PC-3 (cell line): ENCODE measurements around the gene HOXB7. TPM values are rescaled to one million over a fixed set of nuclear protein-coding genes. Genes with fewer than 3 reads are reported as not detected.

Experiments
- ATAC-seq: fragments of 200-7000 bp; cut with Tn5 transposase; 2 replicates; pipeline ENCODE4 v1.9.1; 2020; ENCODE audit warnings: mild to moderate bottlenecking, moderate library complexity
- BruUV-seq: library from RNA; stranded (reverse); fragments of 400-500 nt; replicated peaks from 2 replicates; lab custom pipeline; 2021; lab: Mats Ljungman, UMichigan
- CTCF ChIA-PET: fragments of 300-600 bp; sonication (Branson Sonifier 250); formaldehyde crosslinking; loops from one replicate; lab custom pipeline; 2022; ENCODE audit warnings: antibody characterized with exemption; lab: Charles Lee
- POLR2A ChIA-PET: fragments of 300-600 bp; sonication (Branson Sonifier 250); formaldehyde crosslinking; loops from one replicate; lab custom pipeline; 2022; ENCODE audit warnings: antibody characterized with exemption; ENCODE audit not compliant: unreplicated experiment; lab: Charles Lee
- DNase-seq: peaks from one replicate; pipeline ENCODE4 v3.0.0-alpha.2; 2015
- H2AFZ ChIP-seq: fragments of 300-600 bp; sonication (generic); 2 replicates; pipeline ENCODE4 v1.6.0; 2016; ENCODE audit warnings: antibody characterized with exemption, low read length
- H3F3A ChIP-seq: fragments of 300-600 bp; sonication (generic); one replicate; pipeline ENCODE4 v1.6.0; 2017; ENCODE audit warnings: antibody characterized with exemption, low read length, control low read depth, mild to moderate bottlenecking; ENCODE audit not compliant: unreplicated experiment
- H3K27ac ChIP-seq: fragments of 300-600 bp; sonication (generic); 2 replicates; pipeline ENCODE4 v1.5.1; 2016; ENCODE audit warnings: mild to moderate bottlenecking, low read length
- H3K27me3 ChIP-seq: fragments of 300-600 bp; sonication (generic); 2 replicates; pipeline ENCODE4 v1.6.1; 2016; ENCODE audit warnings: low read length, mixed read lengths
- H3K36me3 ChIP-seq: fragments of 300-600 bp; sonication (generic); 2 replicates; pipeline ENCODE4 v1.6.1; 2016; ENCODE audit warnings: low read depth, mixed run types, low read length, mixed read lengths
- H3K4me1 ChIP-seq: fragments of 300-600 bp; sonication (generic); 2 replicates; pipeline ENCODE4 v1.5.1; 2016; ENCODE audit warnings: low read length; ENCODE audit not compliant: insufficient read depth
- H3K4me2 ChIP-seq: fragments of 300-600 bp; sonication (generic); 2 replicates; pipeline ENCODE4 v1.6.0; 2016; ENCODE audit warnings: low read length
- H3K4me3 ChIP-seq: fragments of 300-600 bp; sonication (generic); 2 replicates; pipeline ENCODE4 v1.5.1; 2016; ENCODE audit warnings: mild to moderate bottlenecking, low read length, mixed read lengths
- H3K79me2 ChIP-seq: fragments of 300-600 bp; sonication (generic); 2 replicates; pipeline ENCODE4 v1.6.1; 2017; ENCODE audit warnings: low read length, mixed read lengths
- H3K9ac ChIP-seq: fragments of 300-600 bp; sonication (generic); 2 replicates; pipeline ENCODE4 v1.6.0; 2016; ENCODE audit warnings: mild to moderate bottlenecking, low read length
- H3K9me2 ChIP-seq: fragments of 300-600 bp; sonication (generic); replicated peaks from 2 replicates; pipeline ENCODE4 v1.6.1; 2016; ENCODE audit warnings: mixed run types, low read length, mixed read lengths
- H3K9me3 ChIP-seq: fragments of 300-600 bp; sonication (generic); 2 replicates; pipeline ENCODE4 v1.6.1; 2016; ENCODE audit warnings: low read length, mixed read lengths
- H4K20me1 ChIP-seq: fragments of 300-600 bp; sonication (generic); 2 replicates; pipeline ENCODE4 v1.6.1; 2016; ENCODE audit warnings: low read length, mixed read lengths
- EZH2 ChIP-seq: fragments of 300-600 bp; sonication (generic); IDR thresholded peaks from one replicate; pipeline ENCODE4 v1.6.1; 2017; ENCODE audit warnings: antibody characterized with exemption, mild to moderate bottlenecking, low read length; ENCODE audit not compliant: unreplicated experiment
- EZH2phosphoT487 ChIP-seq: fragments of 300-600 bp; sonication (generic); IDR thresholded peaks from 2 replicates; pipeline ENCODE4 v1.6.1; 2018; ENCODE audit warnings: mild to moderate bottlenecking, antibody characterized with exemption, low read length, borderline replicate concordance
- intact Hi-C: fragments of 100-400 bp; cut with micrococcal nuclease; formaldehyde crosslinking; loops from 2 replicates; pipeline ENCODE4 v1.9.0; 2023
- total RNA-seq: library from RNA; depleted of rRNA; stranded (reverse); fragments of >200 nt; gene quantifications from 2 replicates; pipeline ENCODE4 v1.2.3, GENCODE V29; 2014
- TF ChIP-seq, protein P1 (sequence below): fragments of 300-600 bp; sonication (generic); conservative IDR thresholded peaks from 2 replicates; pipeline ENCODE4 v1.5.1; 2017; ENCODE audit warnings: antibody characterized with exemption, low read depth, mild to moderate bottlenecking, low read length

HOXB7 gene
- total RNA-seq, 1 experiment from 2014 or later = not detected

DNA sequence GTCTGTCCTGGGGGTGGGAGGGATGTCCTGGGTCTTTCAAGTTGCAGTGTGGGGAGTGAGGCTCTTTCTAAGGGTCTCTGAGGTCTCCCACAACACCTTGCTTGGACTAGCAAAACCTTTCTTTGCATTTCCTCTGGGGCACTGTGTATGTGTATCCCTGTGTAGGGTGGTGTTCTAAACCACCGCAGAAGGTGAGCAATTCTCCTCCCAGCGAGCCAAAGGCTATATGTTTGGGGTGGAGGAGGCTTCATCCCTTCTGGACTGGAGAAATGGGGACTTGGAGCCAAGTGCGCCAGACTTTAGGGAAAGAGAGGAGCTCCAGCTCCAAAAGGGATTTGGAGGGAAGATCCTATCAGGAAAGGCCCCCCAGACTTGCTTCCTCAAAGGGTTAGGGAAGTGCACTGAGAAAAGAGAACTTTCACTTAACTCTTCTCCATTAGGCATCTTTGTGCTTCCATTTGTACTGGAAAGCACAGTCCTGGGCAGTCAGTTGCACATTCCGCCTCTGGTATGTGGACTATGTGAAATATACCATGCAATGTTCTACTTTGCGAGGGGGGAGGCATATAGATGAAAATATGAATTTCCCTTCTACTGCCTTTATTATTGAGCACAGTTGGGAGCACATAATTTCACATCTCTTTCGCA, 34.2 kb upstream of the HOXB7 start:
- Histone ChIP-seq H3K36me3 (no peaks in the 10 kb centered on the region), H3K9me2 (no peaks in the 10 kb centered on the region), H3K9me3 (no peaks in the 10 kb centered on the region), H3K4me3 (no peak overlapping the region), H4K20me1 (no peaks in the 10 kb centered on the region), H3K27ac (no peak overlapping the region), H3K4me2 (no peak overlapping the region), H3F3A (no peaks in the 10 kb centered on the region), H3K4me1 (no peaks in the 10 kb centered on the region), H3K9ac (no peak overlapping the region), H2AFZ (no peak overlapping the region), H3K79me2 (no peaks in the 10 kb centered on the region), H3K27me3 (no peaks in the 10 kb centered on the region)
- DNase-seq (no peak), ATAC-seq (no peak)
- intact Hi-C loops = no loop called here
- no peak for TF ChIP-seq EZH2
- ChIA-PET POLR2A (no interaction called here), CTCF (no interaction called here)
- BruUV-seq = no TSS peak

DNA sequence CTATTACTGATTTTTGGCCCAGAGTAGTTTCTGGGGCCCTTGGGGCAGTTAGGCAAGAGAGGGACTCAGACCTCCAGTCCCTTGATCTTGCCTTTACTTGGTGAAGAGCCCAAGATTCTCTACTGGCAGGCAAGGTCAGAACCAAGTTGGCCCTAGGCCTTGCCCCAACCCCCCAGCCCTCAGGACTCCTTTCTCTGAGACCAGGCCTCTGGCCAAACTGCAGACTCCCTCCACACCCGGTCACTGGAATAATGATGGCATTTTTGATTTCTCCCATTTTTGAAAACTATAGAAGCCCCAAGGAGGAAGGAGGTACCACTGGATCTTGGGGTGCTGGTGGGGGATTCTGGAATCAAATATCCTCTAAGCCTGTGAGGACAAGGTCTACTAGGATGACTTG, 33.3 kb upstream of the HOXB7 start:
- H3K4me3 ChIP-seq = no peak overlapping the region
- TF ChIP-seq EZH2phosphoT487 = no peak
- no TSS peak for BruUV-seq
- H3K9ac ChIP-seq = no peak overlapping the region
- no peaks in the 10 kb centered on the region for H4K20me1 ChIP-seq
- ChIA-PET POLR2A (no interaction called here), CTCF (no interaction called here)
- H3K9me2 ChIP-seq = no peaks in the 10 kb centered on the region
- no peak for DNase-seq
- H3K4me1 ChIP-seq = no peaks in the 10 kb centered on the region
- ATAC-seq = no peak
- intact Hi-C loops = no loop called here
- H3K27ac ChIP-seq = no peak overlapping the region
- H2AFZ ChIP-seq = no peak overlapping the region
- no peaks in the 10 kb centered on the region for H3K9me3 ChIP-seq
- H3K36me3 ChIP-seq = no peaks in the 10 kb centered on the region
- no peaks in the 10 kb centered on the region for H3K27me3 ChIP-seq
- no peak overlapping the region for H3K4me2 ChIP-seq
- H3F3A ChIP-seq = no peaks in the 10 kb centered on the region
- H3K79me2 ChIP-seq = no peaks in the 10 kb centered on the region

DNA sequence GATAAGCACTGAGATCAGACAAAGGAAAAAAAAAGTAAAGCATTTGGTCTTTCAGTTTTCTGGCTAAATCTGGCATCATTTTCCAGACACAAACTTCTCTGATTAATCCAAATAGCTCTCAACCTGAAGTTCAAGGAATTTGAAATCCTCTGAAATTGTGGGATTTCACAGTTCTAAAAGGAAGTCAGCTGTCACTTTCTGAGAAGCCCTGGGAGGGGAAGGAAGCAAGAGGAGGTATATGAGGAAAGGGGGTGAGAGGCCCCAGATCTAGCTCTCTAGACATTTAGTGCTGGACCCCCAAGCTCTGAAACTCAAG, 32.8 kb upstream of the HOXB7 start:
- Histone ChIP-seq H2AFZ (no peak overlapping the region), H3K27me3 (no peaks in the 10 kb centered on the region), H3F3A (no peaks in the 10 kb centered on the region), H3K4me1 (no peaks in the 10 kb centered on the region), H4K20me1 (no peaks in the 10 kb centered on the region), H3K4me3 (no peak overlapping the region), H3K36me3 (no peaks in the 10 kb centered on the region), H3K27ac (no peak overlapping the region), H3K79me2 (no peaks in the 10 kb centered on the region), H3K9ac (no peak overlapping the region), H3K9me2 (no peaks in the 10 kb centered on the region), H3K4me2 (no peak overlapping the region), H3K9me3 (no peaks in the 10 kb centered on the region)
- POLR2A ChIA-PET = no interaction called here
- CTCF ChIA-PET = no interaction called here
- no TSS peak for BruUV-seq
- DNase-seq = no peak
- no peak for TF ChIP-seq EZH2phosphoT487
- TF ChIP-seq, protein P1, sequence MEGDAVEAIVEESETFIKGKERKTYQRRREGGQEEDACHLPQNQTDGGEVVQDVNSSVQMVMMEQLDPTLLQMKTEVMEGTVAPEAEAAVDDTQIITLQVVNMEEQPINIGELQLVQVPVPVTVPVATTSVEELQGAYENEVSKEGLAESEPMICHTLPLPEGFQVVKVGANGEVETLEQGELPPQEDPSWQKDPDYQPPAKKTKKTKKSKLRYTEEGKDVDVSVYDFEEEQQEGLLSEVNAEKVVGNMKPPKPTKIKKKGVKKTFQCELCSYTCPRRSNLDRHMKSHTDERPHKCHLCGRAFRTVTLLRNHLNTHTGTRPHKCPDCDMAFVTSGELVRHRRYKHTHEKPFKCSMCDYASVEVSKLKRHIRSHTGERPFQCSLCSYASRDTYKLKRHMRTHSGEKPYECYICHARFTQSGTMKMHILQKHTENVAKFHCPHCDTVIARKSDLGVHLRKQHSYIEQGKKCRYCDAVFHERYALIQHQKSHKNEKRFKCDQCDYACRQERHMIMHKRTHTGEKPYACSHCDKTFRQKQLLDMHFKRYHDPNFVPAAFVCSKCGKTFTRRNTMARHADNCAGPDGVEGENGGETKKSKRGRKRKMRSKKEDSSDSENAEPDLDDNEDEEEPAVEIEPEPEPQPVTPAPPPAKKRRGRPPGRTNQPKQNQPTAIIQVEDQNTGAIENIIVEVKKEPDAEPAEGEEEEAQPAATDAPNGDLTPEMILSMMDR = no peak
- intact Hi-C loops = no loop called here
- no peak for ATAC-seq
